HepG2 (cell line): ENCODE data around the gene UMPS. TPM values are rescaled to one million over a fixed set of nuclear protein-coding genes. Genes with fewer than 3 reads are reported as not detected.
A peak's percentile ranks its signal among the peaks of the same experiment; 100 is the strongest.

ENCODE experiments used
- ATAC-seq: fragments of 200-7000 bp; cut with Tn5 transposase; 3 replicates; pipeline ENCODE4 v1.9.1; 2020; ENCODE audit warnings: mild to moderate bottlenecking, moderate library complexity
- BruUV-seq: library from RNA; stranded (reverse); fragments of 400-500 nt; replicated peaks from 2 replicates; lab custom pipeline; 2021; lab: Mats Ljungman, UMichigan
- CTCF ChIA-PET: fragments of 300-600 bp; formaldehyde crosslinking; extraction: SDS; loops from one replicate; lab custom pipeline; 2021; ENCODE audit warnings: low total read pairs, inconsistent platforms, low intra/inter-chr PET ratio; lab: Yijun Ruan, JAX
- POLR2A ChIA-PET: fragments of 350-600 bp; sonication (Branson Sonifier 250); formaldehyde crosslinking; loops from one replicate; lab custom pipeline; 2020; ENCODE audit warnings: antibody characterized with exemption, inconsistent platforms; lab: Yijun Ruan, JAX
- DNase-seq: peaks from one replicate; pipeline ENCODE4 v3.0.0-alpha.2; 2015; ENCODE audit warnings: low spot score
- FAIRE-seq: peaks from 3 replicates; lab custom pipeline; 2011; peaks lifted over from hg19 to GRCh38; lab: Jason Lieb, UNC
- H2AFZ ChIP-seq: one replicate; pipeline ENCODE4 v1.6.1; 2011; ENCODE audit warnings: low read length, inconsistent platforms
- H3K27ac ChIP-seq: fragments of 300-600 bp; 3 replicates; pipeline ENCODE4 v1.8.0; 2011; ENCODE audit warnings: mixed run types, mild to moderate bottlenecking, mixed read lengths, low read length, inconsistent platforms; ENCODE audit not compliant: insufficient read depth; ENCODE audit errors: extremely low read length
- H3K27me3 ChIP-seq, 2 experiments: fragments of 200-600 bp in 1 of 2; 2 replicates in 1 of 2; 3 replicates in 1 of 2; pipeline versions ENCODE4 v1.6.0 to v1.8.0; 2011; ENCODE audit warnings: low read length in 2 of 2, mild to moderate bottlenecking in 2 of 2, moderate library complexity in 2 of 2, inconsistent platforms in 1 of 2; ENCODE audit not compliant: insufficient read depth in 2 of 2, control insufficient read depth in 1 of 2
- H3K36me3 ChIP-seq, 2 experiments: fragments of 200-600 bp in 1 of 2; replicated peaks in 1 of 2; 2 replicates in 1 of 2; 3 replicates in 1 of 2; pipeline versions ENCODE4 v1.5.1 to v1.8.0; 2011; ENCODE audit warnings: low read length in 2 of 2, inconsistent platforms in 1 of 2; ENCODE audit not compliant: insufficient read depth in 2 of 2, control insufficient read depth in 1 of 2
- H3K4me1 ChIP-seq: 2 replicates; pipeline ENCODE4 v1.5.1; 2012; ENCODE audit warnings: low read length, inconsistent platforms; ENCODE audit not compliant: insufficient read depth
- H3K4me2 ChIP-seq: 2 replicates; pipeline ENCODE4 v1.6.0; 2011; ENCODE audit warnings: low read depth, low read length, inconsistent platforms
- H3K4me3 ChIP-seq, 3 experiments: fragments of 200-600 bp in 1 of 3; sonication (generic), shearing (Covaris generic) in 1 of 3; replicated peaks in 1 of 3; 2 replicates each; pipeline ENCODE4 v1.5.1; 2011 to 2016; ENCODE audit warnings: low read length in 3 of 3, inconsistent platforms in 2 of 3, low read depth in 2 of 3, mild to moderate bottlenecking in 2 of 3, control low read depth in 1 of 3, mixed read lengths in 1 of 3; ENCODE audit not compliant: insufficient read depth in 1 of 3
- H3K79me2 ChIP-seq: one replicate; pipeline ENCODE4 v1.6.1; 2011; ENCODE audit warnings: low read length, inconsistent platforms; ENCODE audit not compliant: insufficient read depth
- H3K9ac ChIP-seq: 2 replicates; pipeline ENCODE4 v1.6.0; 2011; ENCODE audit warnings: mild to moderate bottlenecking, low read depth, low read length, inconsistent platforms; ENCODE audit not compliant: insufficient read depth
- H3K9me3 ChIP-seq: 2 replicates; pipeline ENCODE4 v1.5.1; 2012; ENCODE audit warnings: mild to moderate bottlenecking, low read length
- H4K20me1 ChIP-seq: 2 replicates; pipeline ENCODE4 v1.6.0; 2011; ENCODE audit warnings: inconsistent platforms, mild to moderate bottlenecking, low read length, moderate library complexity; ENCODE audit not compliant: insufficient read depth
- GATA4 ChIP-seq: sonication (generic); IDR thresholded peaks from 2 replicates; pipeline ENCODE4 v1.6.1; 2016; ENCODE audit warnings: antibody characterized with exemption, low read depth, borderline replicate concordance
- ISX ChIP-seq: sonication (generic); formaldehyde crosslinking; conservative IDR thresholded peaks from 2 replicates; pipeline ENCODE4 v1.5.0; 2020; ENCODE audit warnings: missing genetic modification reagents
- MATR3 ChIP-seq: sonication (generic); formaldehyde crosslinking; IDR thresholded peaks from 2 replicates; pipeline ENCODE4 v1.4.0; 2020; ENCODE audit warnings: missing genetic modification reagents
- TAF15 ChIP-seq: fragments of 200-400 bp; formaldehyde crosslinking; IDR thresholded peaks from one replicate; pipeline ENCODE4 v1.6.1; 2018; ENCODE audit warnings: mild to moderate bottlenecking, low read depth, low read length; ENCODE audit not compliant: poor library complexity, severe bottlenecking
- ZNF234 ChIP-seq: sonication (generic); formaldehyde crosslinking; conservative IDR thresholded peaks from 2 replicates; pipeline ENCODE4 v1.5.1; 2020; ENCODE audit warnings: mild to moderate bottlenecking, missing genetic modification reagents
- ZNF788 ChIP-seq: sonication (generic); formaldehyde crosslinking; IDR thresholded peaks from 2 replicates; pipeline ENCODE4 v1.5.0; 2020; ENCODE audit warnings: mild to moderate bottlenecking, missing genetic modification reagents, borderline replicate concordance
- WGBS: methylation state at CpG from one replicate; pipeline ENCODE4 v1.1.6; 2017; ENCODE audit warnings: low lambda C conversion rate; 5-methylcytosine and 5-hydroxymethylcytosine counted together
- in situ Hi-C: cut with HindIII; loops from 2 replicates; pipeline ENCODE4 v1.10.0; 2017; ENCODE audit warnings: low pct_unique_long_range_greater_than_20kb; ENCODE audit not compliant: extremely low pct_ligation_motif_present
- intact Hi-C: fragments of 100-400 bp; cut with micrococcal nuclease; formaldehyde crosslinking; loops from one replicate; pipeline ENCODE4 v1.10.0; 2022; ENCODE audit not compliant: unreplicated experiment
- polyA plus RNA-seq, 8 experiments: library from polyadenylated mRNA; depleted of rRNA in 3 of 8; stranded (reverse) in 7 of 8; unstranded in 1 of 8; fragments of >200 nt; fragmentation: Illumina TruSeq in 4 of 8; extraction: Trizol in 4 of 8; gene quantifications; 2 replicates each; pipeline versions ENCODE4 v1.2.1 to v1.2.3, GENCODE V29; 2011 to 2016; ENCODE audit warnings: low read depth in 4 of 8, missing spikeins in 1 of 8, mixed read lengths in 1 of 8; ENCODE audit not compliant: insufficient read depth in 1 of 8
- total RNA-seq, 5 experiments: library from RNA; depleted of rRNA; stranded (reverse); fragments of >200 nt; fragmentation: Illumina TruSeq; extraction: Trizol; gene quantifications; 2 replicates each; pipeline ENCODE4 v1.2.3, GENCODE V29; 2016; ENCODE audit warnings: low read depth in 1 of 5
- TF ChIP-seq, protein P1 (sequence below): sonication (generic); formaldehyde crosslinking; IDR thresholded peaks from 2 replicates; pipeline ENCODE4 v1.4.0; 2020; ENCODE audit warnings: missing genetic modification reagents
- TF ChIP-seq, protein P2 (sequence below): sonication (generic); formaldehyde crosslinking; IDR thresholded peaks from 2 replicates; pipeline ENCODE4 v1.4.0; 2020; ENCODE audit warnings: low read depth, mild to moderate bottlenecking, missing genetic modification reagents

Gene UMPS
- total and polyA plus RNA-seq, 2 of the 13 experiments (the other 11 are each of a cell fraction or from before 2014, with no cell fraction given): 52.7 to 74.2 TPM

DNA sequence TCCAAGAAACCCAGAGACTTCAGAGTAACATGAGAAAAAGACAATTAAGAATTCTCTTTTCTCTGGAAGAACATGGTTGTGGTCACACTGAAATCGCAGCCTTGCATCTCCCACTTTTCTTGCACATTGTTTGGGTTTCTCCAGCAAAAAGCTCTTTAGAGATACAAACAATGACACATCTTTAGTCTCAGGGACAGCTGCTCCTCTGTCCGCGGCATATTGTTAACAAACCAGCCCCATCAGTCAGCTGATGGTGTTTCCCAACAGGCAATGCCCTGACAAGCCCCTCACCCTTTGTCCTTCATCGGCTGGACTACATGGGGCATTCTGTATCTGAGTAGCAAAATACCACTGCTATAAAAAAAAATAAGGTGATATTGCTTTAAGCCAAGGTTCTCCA, 53.4 kb downstream of the UMPS start:
- H3K27me3 ChIP-seq: no peaks in the 10 kb centered on the region
- no TSS peak for BruUV-seq
- H3K27ac ChIP-seq: no peak overlapping the region
- ATAC-seq (no peak), DNase-seq (no peak), FAIRE-seq (no peak)
- intact Hi-C loops: no loop called here
- TF ChIP-seq, protein P1, sequence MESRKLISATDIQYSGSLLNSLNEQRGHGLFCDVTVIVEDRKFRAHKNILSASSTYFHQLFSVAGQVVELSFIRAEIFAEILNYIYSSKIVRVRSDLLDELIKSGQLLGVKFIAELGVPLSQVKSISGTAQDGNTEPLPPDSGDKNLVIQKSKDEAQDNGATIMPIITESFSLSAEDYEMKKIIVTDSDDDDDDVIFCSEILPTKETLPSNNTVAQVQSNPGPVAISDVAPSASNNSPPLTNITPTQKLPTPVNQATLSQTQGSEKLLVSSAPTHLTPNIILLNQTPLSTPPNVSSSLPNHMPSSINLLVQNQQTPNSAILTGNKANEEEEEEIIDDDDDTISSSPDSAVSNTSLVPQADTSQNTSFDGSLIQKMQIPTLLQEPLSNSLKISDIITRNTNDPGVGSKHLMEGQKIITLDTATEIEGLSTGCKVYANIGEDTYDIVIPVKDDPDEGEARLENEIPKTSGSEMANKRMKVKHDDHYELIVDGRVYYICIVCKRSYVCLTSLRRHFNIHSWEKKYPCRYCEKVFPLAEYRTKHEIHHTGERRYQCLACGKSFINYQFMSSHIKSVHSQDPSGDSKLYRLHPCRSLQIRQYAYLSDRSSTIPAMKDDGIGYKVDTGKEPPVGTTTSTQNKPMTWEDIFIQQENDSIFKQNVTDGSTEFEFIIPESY (CRISPR knock-in tag): 0 out of 2 replicates have a peak, but pooled peaks have one; percentile 25
- TF ChIP-seq ZNF234 (CRISPR knock-in tag): no peak
- no peak overlapping the region for H3K9ac ChIP-seq
- no peak overlapping the region for H2AFZ ChIP-seq
- H4K20me1 ChIP-seq: no peaks in the 10 kb centered on the region
- in situ Hi-C loops: no loop called here
- CTCF ChIA-PET: no interaction called here
- H3K4me3 ChIP-seq: no peak overlapping the region
- H3K4me2 ChIP-seq: no peak overlapping the region
- no peaks in the 10 kb centered on the region for H3K9me3 ChIP-seq
- H3K79me2 ChIP-seq: no peaks in the 10 kb centered on the region
- 87% methylated on average over 4 of the region's 4 CpGs for WGBS
- peaks cover 22 to 58% of the 10 kb centered on the region in 2 experiments for H3K36me3 ChIP-seq
- peaks cover 30% of the 10 kb centered on the region for H3K4me1 ChIP-seq
- POLR2A ChIA-PET: interaction anchor here (2.8 kb wide), 1 partner anchor 52 kb away, joined by 6 read pairs; no protein-coding TSS in a partner anchor

DNA sequence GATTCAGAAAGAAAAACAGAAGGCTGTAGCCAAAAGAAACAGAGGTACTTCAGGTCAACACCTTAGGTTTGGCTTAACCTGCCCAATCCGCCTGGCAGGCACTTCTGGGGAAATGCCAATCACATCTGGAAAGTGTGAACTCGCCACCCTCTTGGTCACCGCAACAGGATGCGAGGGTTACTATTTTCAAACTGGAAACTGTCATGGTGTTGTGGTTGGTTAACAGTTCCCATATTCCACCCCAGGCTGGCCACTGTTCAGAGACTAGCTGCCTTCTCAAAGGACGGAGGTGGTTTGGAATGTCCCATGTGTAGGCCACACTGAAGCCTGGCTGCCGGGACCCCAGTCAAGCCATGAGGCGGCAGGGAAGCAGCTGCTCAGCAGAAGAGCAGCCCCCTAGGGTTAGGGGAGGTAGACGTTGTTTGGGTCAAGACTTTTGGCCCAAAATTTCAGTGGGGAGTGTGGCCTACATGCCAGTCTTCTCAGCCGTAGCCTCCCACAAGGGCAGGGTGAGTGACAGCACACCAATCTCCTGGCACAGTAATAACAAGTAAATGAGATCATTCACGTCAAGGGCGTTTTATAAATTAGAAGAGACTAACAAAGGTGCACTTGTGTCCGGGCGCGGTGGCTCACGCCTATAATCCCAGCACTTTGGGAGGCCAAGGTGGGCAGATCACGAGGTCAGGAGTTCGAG, 54.6 kb downstream of the UMPS start:
- H4K20me1 ChIP-seq: no peaks in the 10 kb centered on the region
- no peak overlapping the region for H3K27ac ChIP-seq
- ATAC-seq (no peak), DNase-seq (no peak), FAIRE-seq (no peak)
- H3K79me2 ChIP-seq: no peaks in the 10 kb centered on the region
- ChIA-PET CTCF (no interaction called here), POLR2A (interaction anchor here (0.7 to 2.8 kb wide), 2 partner anchors 24 to 51 kb away, joined by 3 to 6 read pairs; no protein-coding TSS in a partner anchor)
- H3K4me1 ChIP-seq: peaks cover 30% of the 10 kb centered on the region
- H3K9me3 ChIP-seq: no peaks in the 10 kb centered on the region
- no peak overlapping the region for H3K9ac ChIP-seq
- no peak overlapping the region for H2AFZ ChIP-seq
- in situ Hi-C loops (no loop called here), intact Hi-C loops (loop anchor here (5.0 kb wide), 1 partner anchor 52 kb away; no protein-coding TSS in a partner anchor)
- 99% methylated on average over 16 of the region's 17 CpGs for WGBS
- no peak overlapping the region for H3K4me2 ChIP-seq
- no TSS peak for BruUV-seq
- H3K4me3 ChIP-seq: no peak overlapping the region
- H3K27me3 ChIP-seq: no peaks in the 10 kb centered on the region
- H3K36me3 ChIP-seq: peaks cover 20 to 54% of the 10 kb centered on the region in 2 experiments
- TF ChIP-seq ZNF788: no peak
- TF ChIP-seq GATA4: no peak
- TF ChIP-seq ISX (CRISPR knock-in tag): no peak
- TF ChIP-seq, protein P2, sequence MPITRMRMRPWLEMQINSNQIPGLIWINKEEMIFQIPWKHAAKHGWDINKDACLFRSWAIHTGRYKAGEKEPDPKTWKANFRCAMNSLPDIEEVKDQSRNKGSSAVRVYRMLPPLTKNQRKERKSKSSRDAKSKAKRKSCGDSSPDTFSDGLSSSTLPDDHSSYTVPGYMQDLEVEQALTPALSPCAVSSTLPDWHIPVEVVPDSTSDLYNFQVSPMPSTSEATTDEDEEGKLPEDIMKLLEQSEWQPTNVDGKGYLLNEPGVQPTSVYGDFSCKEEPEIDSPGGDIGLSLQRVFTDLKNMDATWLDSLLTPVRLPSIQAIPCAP (CRISPR knock-in tag): no peak
- no peak for TF ChIP-seq TAF15
- TF ChIP-seq MATR3 (CRISPR knock-in tag): no peak
